Right lobe of liver (tissue), 4 donors: ENCODE results near the gene HOXB5.

Experiments used
- POLR2A ChIP-seq: fragments of 450-650 bp; IDR thresholded peaks from one replicate; pipeline ENCODE4 v1.6.1; 2017; ENCODE audit warnings: antibody characterized with exemption, mild to moderate bottlenecking
- TF ChIP-seq, protein P1 (sequence below), 4 donors: fragments of 200-600 bp in 3 of 4; fragments of 450-650 bp in 1 of 4; IDR thresholded peaks; one replicate each; pipeline versions ENCODE4 v1.5.1 to v1.8.0; 2016 to 2022; ENCODE audit warnings: antibody characterized with exemption in 4 of 4, mild to moderate bottlenecking in 2 of 4
- donor health status: DM: no; HTN: no; CAD: no.
- donor health status: DM: no; HTN: no; CAD: no.
- donor health status: DM: no; HTN: yes; CAD: no.

DNA sequence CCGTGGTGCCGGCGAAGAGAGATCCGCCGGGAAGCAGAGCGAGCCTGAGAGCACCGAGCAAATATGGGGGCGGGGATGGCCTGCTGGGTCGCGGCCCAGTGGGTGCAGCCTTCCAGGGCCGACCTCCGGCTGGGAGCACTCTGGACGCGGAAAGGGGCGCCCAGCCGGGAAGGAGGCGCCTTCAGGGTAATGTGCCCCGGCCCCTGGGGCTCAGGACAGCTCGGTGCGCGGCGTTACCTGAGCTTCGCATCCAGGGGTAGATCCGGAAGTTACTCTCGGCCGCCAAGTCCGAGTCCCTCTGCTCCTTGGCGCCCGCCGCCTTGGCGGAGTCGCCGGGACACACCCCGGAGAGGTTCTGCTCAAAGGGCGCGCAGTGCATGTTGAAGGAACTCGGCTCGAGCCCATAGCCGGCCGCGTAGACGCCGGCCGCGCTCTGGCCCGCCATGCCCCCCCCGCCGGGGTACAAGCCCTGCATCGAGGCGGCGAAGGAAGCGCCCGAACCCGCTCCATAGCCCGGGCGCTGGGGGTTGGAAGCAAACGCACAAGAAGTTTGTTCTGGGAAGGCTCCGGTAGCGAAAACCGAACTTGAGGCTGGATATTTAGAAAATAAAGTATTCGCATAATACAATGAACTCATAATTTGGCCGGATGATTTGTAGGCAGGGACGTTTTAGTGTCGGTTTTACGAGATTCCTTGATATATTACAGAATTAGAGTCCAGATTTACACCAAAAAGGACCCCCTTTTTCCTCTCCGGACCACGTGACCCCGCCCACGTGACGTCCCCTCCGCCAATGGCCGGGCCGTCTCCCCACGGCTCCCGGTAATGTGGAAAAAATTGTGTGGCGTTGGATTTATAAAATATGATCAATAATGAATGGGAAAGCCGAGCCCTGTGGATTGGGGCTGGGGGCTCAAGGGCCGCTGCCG is 17.0 kb upstream of the HOXB5 start, which contains the start of gene HOXB7:
- TF ChIP-seq, protein P1, sequence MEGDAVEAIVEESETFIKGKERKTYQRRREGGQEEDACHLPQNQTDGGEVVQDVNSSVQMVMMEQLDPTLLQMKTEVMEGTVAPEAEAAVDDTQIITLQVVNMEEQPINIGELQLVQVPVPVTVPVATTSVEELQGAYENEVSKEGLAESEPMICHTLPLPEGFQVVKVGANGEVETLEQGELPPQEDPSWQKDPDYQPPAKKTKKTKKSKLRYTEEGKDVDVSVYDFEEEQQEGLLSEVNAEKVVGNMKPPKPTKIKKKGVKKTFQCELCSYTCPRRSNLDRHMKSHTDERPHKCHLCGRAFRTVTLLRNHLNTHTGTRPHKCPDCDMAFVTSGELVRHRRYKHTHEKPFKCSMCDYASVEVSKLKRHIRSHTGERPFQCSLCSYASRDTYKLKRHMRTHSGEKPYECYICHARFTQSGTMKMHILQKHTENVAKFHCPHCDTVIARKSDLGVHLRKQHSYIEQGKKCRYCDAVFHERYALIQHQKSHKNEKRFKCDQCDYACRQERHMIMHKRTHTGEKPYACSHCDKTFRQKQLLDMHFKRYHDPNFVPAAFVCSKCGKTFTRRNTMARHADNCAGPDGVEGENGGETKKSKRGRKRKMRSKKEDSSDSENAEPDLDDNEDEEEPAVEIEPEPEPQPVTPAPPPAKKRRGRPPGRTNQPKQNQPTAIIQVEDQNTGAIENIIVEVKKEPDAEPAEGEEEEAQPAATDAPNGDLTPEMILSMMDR (IDR thresholded peaks at IDR 0.05) = no peak
- no peak for TF ChIP-seq POLR2A
